Activated T-helper 1 cell treated with anti-CD3 and anti-CD28 coated beads, Interleukin-12 subunit alpha, Interleukin-12 subunit beta, Interleukin-2, Interleukin-4 antibody, amounts not matched to agents 30 ng/mL and 10 ng/mL and 1 ng/mL, durations not matched to agents 14 hours and 24 hours and 36 hours (primary cell): ENCODE data around the gene AGTPBP1. TPM values are rescaled to one million over a fixed set of nuclear protein-coding genes. Genes with fewer than 3 reads are reported as not detected.
"Not testable (repeated sequence)": the region's sequence is repeated elsewhere in the genome, so short reads cannot be mapped to it uniquely, and the experiment has no call there.

Experiments
- DNase-seq: peaks from one replicate; pipeline ENCODE4 v3.0.0; 2021; ENCODE audit warnings: low spot score
- H3K27ac Mint-ChIP-seq: one replicate; pipeline ENCODE4 v1.8.0; 2021; ENCODE audit warnings: mild to moderate bottlenecking, mixed read lengths
- H3K27me3 Mint-ChIP-seq: one replicate; pipeline ENCODE4 v1.8.0; 2022; ENCODE audit warnings: mild to moderate bottlenecking, moderate library complexity, mixed read lengths; ENCODE audit not compliant: insufficient read depth
- H3K36me3 Mint-ChIP-seq: one replicate; pipeline ENCODE4 v1.8.0; 2021; ENCODE audit warnings: low read depth, mixed read lengths
- H3K4me1 Mint-ChIP-seq: one replicate; pipeline ENCODE4 v1.8.0; 2021; ENCODE audit warnings: low read depth, mixed read lengths
- H3K4me3 Mint-ChIP-seq: one replicate; pipeline ENCODE4 v1.8.0; 2021; ENCODE audit warnings: mild to moderate bottlenecking, moderate library complexity, mixed read lengths
- H3K9me3 Mint-ChIP-seq: one replicate; pipeline ENCODE4 v1.8.0; 2021; ENCODE audit warnings: mixed read lengths
- intact Hi-C: fragments of 100-400 bp; cut with micrococcal nuclease; formaldehyde crosslinking; loops from one replicate; pipeline ENCODE4 v1.15.1; 2024
- total RNA-seq: library from RNA; stranded (reverse); gene quantifications from 2 replicates; pipeline ENCODE4 v1.2.3, GENCODE V29; 2022

AGTPBP1 gene
- total RNA-seq, 1 donor from 2014 or later: 23.5 TPM

GRCh38 chr9:85740787-85741094, 1.0 kb downstream of the AGTPBP1 start:
- H3K4me1 Mint-ChIP-seq: peaks cover 37% of the 10 kb centered on the region
- intact Hi-C loops: loop anchor here (1.0 to 5.0 kb wide), 3 partner anchors 14 to 1207 kb away; partner anchors contain the start of genes GAS1 and TUT7
- H3K27me3 Mint-ChIP-seq: peaks cover 7% of the 10 kb centered on the region
- peak overlapping the region; percentile 98 for H3K4me3 Mint-ChIP-seq
- H3K27ac Mint-ChIP-seq: peak overlapping the region; percentile 95
- H3K36me3 Mint-ChIP-seq: peaks cover 3% of the 10 kb centered on the region
- H3K9me3 Mint-ChIP-seq: no peaks in the 10 kb centered on the region
- DNase-seq: no peak

- intact Hi-C loops: no loop called here
- Mint-ChIP-seq H3K4me1 (peaks cover 42% of the 10 kb centered on the region), H3K9me3 (no peaks in the 10 kb centered on the region)
These were observed 3.2 kb downstream of the AGTPBP1 start for GRCh38 chr9:85738509-85738908.

DNA sequence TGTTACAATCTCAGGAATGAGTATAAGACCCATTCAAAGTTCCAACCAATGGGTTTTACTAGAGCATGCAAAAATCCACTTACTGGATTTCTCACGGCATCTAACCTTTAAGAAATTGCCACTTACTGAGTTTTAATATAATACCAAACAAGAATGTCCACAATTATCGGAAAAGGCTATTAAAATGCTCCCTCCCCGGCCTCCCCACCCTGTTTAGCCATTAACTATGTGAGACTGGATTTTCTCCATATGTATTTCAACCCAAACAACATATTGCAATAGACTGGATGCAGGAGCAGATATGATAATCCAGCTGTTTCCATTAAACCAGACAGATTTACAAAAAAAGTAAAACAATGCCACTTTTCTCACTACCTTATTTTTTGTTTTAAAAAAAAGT, 4.1 kb downstream of the AGTPBP1 start:
- intact Hi-C loops: no loop called here
- no peak overlapping the region for H3K27ac Mint-ChIP-seq
- H3K36me3 Mint-ChIP-seq: peaks cover 9% of the 10 kb centered on the region
- peaks cover 44% of the 10 kb centered on the region for H3K4me1 Mint-ChIP-seq
- no peaks in the 10 kb centered on the region for H3K27me3 Mint-ChIP-seq
- no peak overlapping the region for H3K4me3 Mint-ChIP-seq
- no peak for DNase-seq
- no peaks in the 10 kb centered on the region for H3K9me3 Mint-ChIP-seq

More at GRCh38 chr9:85738509-85738908, 3.2 kb downstream of the AGTPBP1 start:
- no peak for DNase-seq
- Mint-ChIP-seq H3K27ac (no peak overlapping the region), H3K4me3 (no peak overlapping the region), H3K27me3 (peaks cover 3% of the 10 kb centered on the region), H3K36me3 (peaks cover 5% of the 10 kb centered on the region)

DNA sequence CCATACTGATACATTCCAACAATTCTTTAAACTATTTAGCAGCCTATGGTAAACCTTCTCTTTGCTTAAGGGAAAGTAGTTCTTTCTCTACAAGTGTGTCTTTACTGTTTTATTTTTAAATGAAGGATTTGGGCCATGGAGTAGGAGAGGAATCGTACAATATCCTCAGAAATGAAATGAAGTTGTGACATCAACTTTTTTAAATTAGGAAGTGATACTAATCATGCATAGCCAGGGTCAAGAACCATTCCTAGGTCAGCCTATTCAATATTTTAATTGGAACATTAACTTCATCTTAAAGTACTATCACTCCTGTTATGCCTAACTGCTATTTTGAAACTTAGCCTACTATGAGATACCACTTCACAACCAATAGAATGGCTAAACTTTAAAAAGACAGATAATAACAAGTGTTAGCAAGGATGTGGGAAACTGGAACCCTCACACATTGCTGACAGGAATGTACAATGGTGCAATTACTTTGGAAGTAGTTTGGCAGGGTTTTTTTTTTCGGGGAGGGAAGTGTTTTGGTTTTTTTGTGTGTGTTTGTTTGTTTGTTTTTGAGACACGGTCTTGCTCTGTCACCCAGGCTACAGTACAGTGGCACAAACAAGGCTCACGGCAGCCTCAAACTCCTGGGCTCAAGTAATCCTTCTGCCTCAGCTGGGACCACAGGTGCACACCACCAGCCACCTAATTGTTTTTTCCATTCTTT, 10.7 kb downstream of the AGTPBP1 start:
- intact Hi-C loops: no loop called here
- Mint-ChIP-seq H3K36me3 (peaks cover 8% of the 10 kb centered on the region), H3K27me3 (no peaks in the 10 kb centered on the region), H3K4me1 (peaks cover 54% of the 10 kb centered on the region), H3K4me3 (no peak overlapping the region), H3K27ac (no peak overlapping the region), H3K9me3 (no peaks in the 10 kb centered on the region)
- DNase-seq: no peak

GRCh38 chr9:85729882-85730281, 11.9 kb downstream of the AGTPBP1 start:
- intact Hi-C loops: no loop called here
- H3K36me3 Mint-ChIP-seq: peaks cover 8% of the 10 kb centered on the region
- H3K27me3 Mint-ChIP-seq: no peaks in the 10 kb centered on the region

DNA sequence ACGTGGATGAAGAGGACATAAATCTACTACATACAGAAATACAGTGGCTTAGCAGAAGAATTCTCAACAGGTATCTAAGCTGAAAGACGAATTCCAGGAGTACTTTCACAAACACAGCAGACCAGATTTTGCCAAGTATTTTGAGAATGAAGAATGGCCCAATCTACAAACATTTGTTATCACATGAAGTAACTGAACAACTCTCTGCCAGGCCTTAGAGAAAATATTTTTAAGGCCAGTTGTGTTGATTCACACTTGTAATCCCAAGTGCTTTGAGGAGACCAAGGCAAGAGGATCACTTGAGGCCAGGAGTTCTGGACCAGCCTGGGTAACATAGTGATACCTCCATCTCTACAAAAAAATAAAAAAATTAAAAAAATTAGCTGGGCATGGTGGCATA, 14.3 kb downstream of the AGTPBP1 start:
- DNase-seq: no peak
- intact Hi-C loops: loop anchor here (2.0 kb wide), 1 partner anchor 13 kb away; the partner anchor contains the start of gene AGTPBP1
- peaks cover 58% of the 10 kb centered on the region for H3K4me1 Mint-ChIP-seq
- peaks cover 13% of the 10 kb centered on the region for H3K36me3 Mint-ChIP-seq
- H3K4me3 Mint-ChIP-seq: no peak overlapping the region
- H3K27me3 Mint-ChIP-seq: no peaks in the 10 kb centered on the region
- H3K9me3 Mint-ChIP-seq: no peaks in the 10 kb centered on the region
- H3K27ac Mint-ChIP-seq: no peak overlapping the region

More at GRCh38 chr9:85729882-85730281, 11.9 kb downstream of the AGTPBP1 start:
- Mint-ChIP-seq H3K27ac (peak overlapping the region; percentile 24), H3K4me1 (peaks cover 56% of the 10 kb centered on the region), H3K9me3 (no peaks in the 10 kb centered on the region), H3K4me3 (no peak overlapping the region)
- no peak for DNase-seq

DNA sequence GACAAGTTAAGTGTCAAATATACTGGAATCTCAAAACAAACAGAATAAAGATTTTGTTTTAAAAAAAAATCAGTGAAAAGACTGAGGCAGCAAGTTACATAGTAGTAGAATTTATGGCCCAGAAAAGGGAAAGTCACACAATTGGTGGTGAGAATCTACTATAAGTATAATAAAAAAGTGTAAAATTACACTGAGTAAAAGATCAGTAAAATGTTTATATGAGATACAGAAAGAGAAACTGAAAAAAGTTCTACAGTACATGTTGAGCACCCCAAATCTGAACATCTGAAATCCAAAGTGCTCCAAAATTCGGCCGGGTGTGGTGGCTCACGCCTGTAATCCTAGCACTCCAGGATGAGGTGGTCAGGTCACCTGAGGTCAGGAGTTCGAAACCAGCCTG, 15.0 kb downstream of the AGTPBP1 start:
- H3K9me3 Mint-ChIP-seq: no peaks in the 10 kb centered on the region
- no peak overlapping the region for H3K27ac Mint-ChIP-seq
- peaks cover 18% of the 10 kb centered on the region for H3K36me3 Mint-ChIP-seq
- DNase-seq: no peak
- no peak overlapping the region for H3K4me3 Mint-ChIP-seq
- no peaks in the 10 kb centered on the region for H3K27me3 Mint-ChIP-seq
- peaks cover 63% of the 10 kb centered on the region for H3K4me1 Mint-ChIP-seq
- intact Hi-C loops: loop anchor here (2.0 kb wide), 1 partner anchor 14 kb away; the partner anchor contains the start of gene AGTPBP1

DNA sequence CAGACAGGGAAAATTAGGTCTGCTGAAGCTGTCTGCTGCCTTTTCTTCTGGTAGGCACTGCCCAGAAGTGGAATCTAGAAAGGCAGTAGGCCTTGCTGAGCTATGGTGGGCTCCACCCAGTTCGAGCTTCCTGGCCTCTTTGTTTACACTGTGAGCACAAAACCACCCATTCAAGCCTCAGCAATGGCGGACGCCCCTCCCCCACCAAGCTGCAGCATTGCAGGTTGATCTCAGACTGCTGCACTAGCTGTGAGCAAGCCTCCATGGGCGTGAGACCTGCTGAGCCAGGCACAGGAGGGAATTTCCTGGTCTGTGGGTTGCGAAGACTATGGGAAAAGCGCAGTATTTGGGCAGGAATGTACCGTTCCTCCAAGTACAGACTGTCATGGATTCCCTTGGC, 18.5 kb downstream of the AGTPBP1 start:
- peaks cover 44% of the 10 kb centered on the region for H3K4me1 Mint-ChIP-seq
- DNase-seq: peak; percentile 48
- peak overlapping the region; percentile 8 for H3K4me3 Mint-ChIP-seq
- H3K9me3 Mint-ChIP-seq: peaks cover 8% of the 10 kb centered on the region
- peaks cover 29% of the 10 kb centered on the region for H3K36me3 Mint-ChIP-seq
- no peaks in the 10 kb centered on the region for H3K27me3 Mint-ChIP-seq
- intact Hi-C loops: no loop called here
- no peak overlapping the region for H3K27ac Mint-ChIP-seq

DNA sequence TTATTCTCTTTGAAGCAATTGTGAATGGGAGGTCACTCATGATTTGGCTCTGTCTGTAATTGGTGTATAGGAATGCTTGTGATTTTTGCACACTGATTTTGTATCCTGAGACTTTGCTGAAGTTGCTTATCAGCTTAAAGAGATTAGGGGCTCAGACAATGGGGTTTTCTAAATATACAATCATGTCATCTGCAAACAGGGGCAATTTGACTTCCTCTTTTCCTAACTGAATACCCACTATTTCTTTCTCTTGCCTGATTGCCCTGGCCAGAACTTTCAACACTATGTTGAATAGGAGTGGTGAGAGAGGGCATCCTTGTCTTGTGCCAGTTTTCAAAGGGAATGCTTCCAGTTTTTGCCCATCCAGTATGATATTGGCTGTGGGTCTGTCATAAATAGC, 22.3 kb downstream of the AGTPBP1 start:
- H3K4me3 Mint-ChIP-seq, DNase-seq, H3K9me3 Mint-ChIP-seq, intact Hi-C loops, H3K27ac Mint-ChIP-seq, H3K27me3 Mint-ChIP-seq: not testable (repeated sequence)
- Mint-ChIP-seq H3K4me1 (peaks cover 32% of the 10 kb centered on the region), H3K36me3 (peaks cover 27% of the 10 kb centered on the region)

DNA sequence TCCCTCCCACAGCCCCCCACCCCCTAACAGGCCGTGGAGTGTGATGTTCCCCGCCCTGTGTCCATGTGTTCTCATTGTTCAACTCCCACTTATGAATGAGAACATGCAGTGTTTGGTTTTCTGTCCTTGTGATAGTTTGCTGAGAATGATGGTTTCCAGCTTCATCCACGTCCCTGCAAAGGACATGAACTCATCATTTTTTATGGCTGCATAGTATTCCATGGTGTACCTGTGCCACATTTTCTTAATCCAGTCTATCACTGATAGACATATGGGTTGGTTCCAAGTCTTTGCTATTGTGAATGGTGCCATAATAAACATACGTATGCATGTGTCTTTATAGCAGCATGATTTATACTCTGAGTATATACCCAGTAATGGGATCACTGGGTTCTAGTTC, 23.9 kb downstream of the AGTPBP1 start:
- DNase-seq, intact Hi-C loops, H3K9me3 Mint-ChIP-seq, H3K4me3 Mint-ChIP-seq, H3K27ac Mint-ChIP-seq, H3K27me3 Mint-ChIP-seq: not testable (repeated sequence)
- peaks cover 20% of the 10 kb centered on the region for H3K36me3 Mint-ChIP-seq
- peaks cover 21% of the 10 kb centered on the region for H3K4me1 Mint-ChIP-seq

DNA sequence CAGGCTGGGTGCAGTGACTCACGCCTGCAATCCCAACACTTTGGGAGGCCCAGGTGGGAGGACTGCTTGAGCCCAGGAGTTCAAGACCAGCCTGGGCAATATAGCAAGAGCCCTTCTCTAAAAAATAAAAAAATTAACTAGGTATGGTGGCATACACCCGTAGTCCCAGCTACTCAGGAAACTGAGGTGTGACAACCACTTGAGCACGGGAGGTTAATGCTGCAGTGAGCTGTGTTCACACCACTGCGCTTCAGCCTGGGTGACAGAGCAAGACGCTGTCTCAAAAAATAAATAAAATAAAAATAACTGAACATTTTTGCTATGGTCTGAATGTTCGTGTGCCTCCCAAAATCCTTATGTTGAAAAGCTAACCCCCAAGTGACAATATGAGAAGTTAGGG, 24.5 kb downstream of the AGTPBP1 start:
- Mint-ChIP-seq H3K27me3 (no peaks in the 10 kb centered on the region), H3K4me3 (no peak overlapping the region), H3K27ac (no peak overlapping the region), H3K4me1 (peaks cover 15% of the 10 kb centered on the region), H3K36me3 (peaks cover 14% of the 10 kb centered on the region), H3K9me3 (peaks cover 8% of the 10 kb centered on the region)
- intact Hi-C loops: no loop called here
- no peak for DNase-seq

DNA sequence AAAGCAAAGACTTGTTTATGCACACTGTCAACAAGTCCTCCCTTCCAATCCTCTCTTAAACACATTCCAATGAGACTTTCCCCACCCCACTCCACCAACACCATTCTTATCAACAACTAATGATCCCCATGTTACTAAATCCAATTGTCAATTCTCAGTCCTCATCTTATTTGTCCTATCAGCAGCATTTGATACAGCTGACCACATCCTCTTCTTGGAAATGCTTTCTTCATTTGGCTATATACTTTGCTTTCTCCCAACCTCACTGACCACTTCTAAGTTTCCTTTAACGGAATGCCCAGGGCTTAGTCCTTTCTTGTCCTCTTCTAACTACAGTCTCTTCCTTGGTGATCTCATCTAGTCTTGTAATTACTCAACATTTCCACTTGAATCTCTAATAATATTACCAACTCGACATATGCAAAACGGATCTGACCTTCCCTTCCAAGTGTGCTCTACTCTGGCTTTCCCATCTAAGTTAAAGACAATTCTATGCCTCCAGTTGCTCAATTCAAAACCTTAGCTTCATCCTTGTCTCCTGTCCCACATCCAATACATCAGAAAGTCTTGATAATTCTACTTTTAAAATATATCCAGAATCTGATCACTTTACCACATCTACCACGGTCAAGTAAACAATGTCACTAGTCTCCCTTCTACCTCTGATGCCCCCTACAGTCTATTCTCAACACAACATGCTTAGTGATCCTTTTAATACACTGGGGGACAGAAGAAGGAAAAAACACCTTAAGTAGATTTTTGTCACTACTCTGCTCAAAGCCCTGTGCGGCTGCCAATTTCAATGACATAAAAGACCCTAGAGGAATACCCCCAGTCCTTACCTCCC, 25.5 kb downstream of the AGTPBP1 start:
- peaks cover 9% of the 10 kb centered on the region for H3K36me3 Mint-ChIP-seq

DNA sequence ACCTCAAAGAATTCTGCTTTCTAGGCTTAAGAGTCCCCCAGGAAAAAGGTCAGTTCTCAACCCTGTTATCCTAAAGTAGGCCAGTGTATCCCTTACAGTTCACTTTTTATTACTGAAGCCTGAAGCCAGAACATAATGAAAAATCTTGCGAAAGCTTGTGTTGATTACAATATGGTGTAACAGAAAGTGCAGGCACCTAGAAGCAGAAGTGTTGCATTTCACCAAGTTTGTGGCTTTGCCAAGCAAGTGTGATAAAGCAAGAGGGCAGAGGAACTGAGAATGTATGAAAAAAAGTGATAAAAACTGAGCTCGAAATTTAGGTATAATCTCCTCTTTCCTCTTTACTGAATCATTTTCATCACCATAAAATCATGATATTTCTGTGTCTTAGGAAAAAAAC, 26.2 kb downstream of the AGTPBP1 start:
- Mint-ChIP-seq H3K27me3 (no peaks in the 10 kb centered on the region), H3K4me1 (peaks cover 12% of the 10 kb centered on the region), H3K4me3 (no peak overlapping the region), H3K36me3 (peaks cover 5% of the 10 kb centered on the region), H3K27ac (peak overlapping the region; percentile 15), H3K9me3 (peaks cover 7% of the 10 kb centered on the region)
- intact Hi-C loops: no loop called here
- DNase-seq: no peak

More for the DNA sequence above, 25.5 kb downstream of the AGTPBP1 start:
- Mint-ChIP-seq H3K4me3 (no peak overlapping the region), H3K27ac (peak overlapping the region; percentile 57), H3K4me1 (peaks cover 12% of the 10 kb centered on the region), H3K27me3 (no peaks in the 10 kb centered on the region), H3K9me3 (peaks cover 8% of the 10 kb centered on the region)
- intact Hi-C loops: no loop called here
- no peak for DNase-seq
